Lower leg skin (tissue), 3 donors: ENCODE measurements around the gene TARP.

Experiments
- CTCF ChIP-seq, 3 donors: fragments of 450-650 bp; IDR thresholded peaks; one replicate each; pipeline ENCODE4 v1.5.1; 2016; ENCODE audit warnings: antibody characterized with exemption in 3 of 3, mild to moderate bottlenecking in 3 of 3, moderate library complexity in 2 of 3
- POLR2A ChIP-seq, 2 donors: fragments of 450-650 bp; IDR thresholded peaks; one replicate each; pipeline ENCODE4 v1.6.1; 2016 to 2017; ENCODE audit warnings: antibody characterized with exemption in 2 of 2, mild to moderate bottlenecking in 1 of 2, moderate library complexity in 1 of 2

- TF ChIP-seq CTCF (IDR thresholded peaks at IDR 0.05) (no peak), POLR2A (IDR thresholded peaks at IDR 0.05) (no peak)
Measured at GRCh38 chr7:38321515-38321944, 48.1 kb upstream of the TARP start.
